Bone marrow (tissue), 2 donors: ENCODE results near the gene PIEZO1.
"Not testable (repeated sequence)": the region's sequence is repeated elsewhere in the genome, so short reads cannot be mapped to it uniquely, and the experiment has no call there.

Experiments used
- DNase-seq, 2 donors: peaks; one replicate each; lab custom pipeline; 2025; lab: John Stamatoyannopoulos, UW

The PIEZO1 gene

GRCh38 chr16:88805340-88805715 is 20.3 kb upstream of the PIEZO1 start:
- no peak for DNase-seq

GRCh38 chr16:88804552-88805339 is 19.7 kb upstream of the PIEZO1 start:
- no peak for DNase-seq

DNA sequence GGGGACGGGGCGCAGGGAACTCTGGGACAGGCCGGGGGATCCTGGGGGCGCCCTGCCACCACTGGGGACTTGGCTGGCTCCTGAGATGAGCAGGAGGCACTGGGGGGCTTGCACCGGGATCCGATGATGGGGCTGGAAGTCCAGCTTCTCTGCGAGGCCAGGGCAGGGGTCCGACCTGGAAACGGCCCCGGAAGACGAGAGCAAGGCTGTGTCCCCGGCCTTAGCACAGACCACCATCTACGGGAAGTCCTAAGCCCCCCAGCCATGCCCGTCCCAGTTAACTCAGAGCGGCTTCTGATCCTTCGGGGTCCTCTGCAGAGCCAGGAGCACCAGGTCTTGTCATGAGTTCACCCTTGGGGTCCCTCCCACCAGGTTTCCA is 19.1 kb upstream of the PIEZO1 start:
- DNase-seq = no peak

- DNase-seq = peak; percentile 60 to 75
Measured at GRCh38 chr16:88803264-88803987, 18.4 kb upstream of the PIEZO1 start, which contains the start of gene CDT1. TSS of gene CDT1 (plus strand) at chr16:88803789. CDS start at chr16:88803832, 43 bp downstream.

GRCh38 chr16:88800277-88800592 is 15.2 kb upstream of the PIEZO1 start:
- no peak for DNase-seq

- peak in 1 of 2 donors; percentile 93 for DNase-seq
Measured at GRCh38 chr16:88799569-88800276, 14.7 kb upstream of the PIEZO1 start.

GRCh38 chr16:88798772-88799455 is 13.9 kb upstream of the PIEZO1 start:
- DNase-seq = no peak

DNA sequence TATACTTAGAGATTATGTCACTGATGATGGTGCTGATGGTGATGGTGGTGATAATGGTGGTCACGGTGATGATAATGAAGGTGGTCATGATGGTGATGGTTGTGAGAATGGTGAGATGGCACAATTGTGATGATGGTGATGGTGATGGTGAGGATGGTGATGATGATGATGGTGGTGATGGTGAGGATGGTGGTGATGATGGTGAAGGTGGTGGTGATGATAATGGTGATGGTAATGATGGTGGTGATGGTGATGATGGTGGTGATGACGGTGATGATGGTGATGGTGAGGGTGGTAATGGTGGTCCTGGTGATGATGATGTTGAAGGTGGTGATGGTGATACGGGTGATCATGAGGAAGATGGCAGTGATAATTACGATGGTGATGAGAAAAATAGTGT is 13.1 kb upstream of the PIEZO1 start:
- no peak for DNase-seq

DNA sequence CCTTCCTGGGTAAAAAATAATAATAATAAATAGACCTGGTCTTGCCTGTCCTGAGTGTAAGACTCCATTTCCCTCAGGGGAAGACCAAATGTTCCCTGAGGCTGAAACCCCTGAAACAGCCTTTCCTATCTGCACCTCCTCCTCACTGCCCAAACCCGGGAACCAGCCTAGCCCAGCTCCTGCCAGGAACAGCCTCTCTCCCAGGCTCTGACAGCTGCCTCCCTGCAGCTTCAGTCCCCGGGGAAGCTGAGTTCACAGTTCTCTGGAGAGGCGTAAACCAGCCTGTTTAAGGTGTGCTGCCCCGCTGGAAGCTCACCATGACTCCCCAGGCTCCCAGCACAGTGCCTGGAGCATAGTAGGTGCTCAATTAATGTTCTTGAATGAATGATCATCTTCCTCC is 11.3 kb upstream of the PIEZO1 start:
- DNase-seq = no peak

- no peak for DNase-seq
Measured at GRCh38 chr16:88793251-88793954, 8.4 kb upstream of the PIEZO1 start.

GRCh38 chr16:88792668-88793250 is 7.7 kb upstream of the PIEZO1 start:
- DNase-seq = no peak

GRCh38 chr16:88792078-88792550 is 7.1 kb upstream of the PIEZO1 start:
- DNase-seq = no peak

- DNase-seq = peak; percentile 59 to 72
Measured at GRCh38 chr16:88790312-88791211, 5.5 kb upstream of the PIEZO1 start.

DNA sequence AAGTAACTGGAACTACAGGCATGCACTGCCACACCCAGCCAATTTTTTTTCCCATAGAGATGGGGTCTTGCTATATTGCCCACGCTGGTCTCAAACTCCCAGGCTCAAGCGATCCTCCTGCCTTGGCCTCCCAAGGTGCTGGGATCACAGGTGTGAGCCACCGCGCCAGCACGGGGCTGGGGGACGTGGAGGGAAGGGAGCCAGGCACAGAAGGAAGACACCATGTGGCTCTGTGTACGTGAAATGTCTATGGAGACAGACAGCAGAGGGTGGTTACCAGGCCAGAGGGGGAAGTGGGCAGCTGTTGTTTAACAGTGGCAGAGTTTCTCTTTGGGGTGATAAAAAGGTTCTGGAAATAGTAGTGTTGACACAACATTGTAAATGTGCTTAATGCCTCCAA is 4.6 kb upstream of the PIEZO1 start:
- DNase-seq = peak in 1 of 2 donors; percentile 81

DNA sequence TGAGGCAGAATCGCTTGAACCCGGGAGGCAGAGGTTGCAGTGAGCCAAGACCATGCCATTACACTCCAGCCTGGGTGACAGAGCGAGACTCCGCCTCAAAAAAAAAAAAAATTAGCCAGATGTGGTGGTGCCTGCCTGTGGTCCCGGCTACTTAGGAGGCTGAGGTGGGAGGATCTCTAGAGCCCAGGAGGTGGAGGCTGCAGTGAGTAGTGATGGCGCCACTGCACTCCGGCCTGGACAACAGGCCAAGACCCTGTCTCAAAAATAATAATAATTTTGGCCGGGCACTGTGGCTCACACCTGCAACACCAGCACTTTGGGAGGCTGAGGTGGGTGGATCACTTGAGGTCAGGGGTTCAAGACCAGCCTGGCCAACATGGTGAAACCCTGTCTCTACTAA is 3.7 kb upstream of the PIEZO1 start:
- not testable (repeated sequence) for DNase-seq

DNA sequence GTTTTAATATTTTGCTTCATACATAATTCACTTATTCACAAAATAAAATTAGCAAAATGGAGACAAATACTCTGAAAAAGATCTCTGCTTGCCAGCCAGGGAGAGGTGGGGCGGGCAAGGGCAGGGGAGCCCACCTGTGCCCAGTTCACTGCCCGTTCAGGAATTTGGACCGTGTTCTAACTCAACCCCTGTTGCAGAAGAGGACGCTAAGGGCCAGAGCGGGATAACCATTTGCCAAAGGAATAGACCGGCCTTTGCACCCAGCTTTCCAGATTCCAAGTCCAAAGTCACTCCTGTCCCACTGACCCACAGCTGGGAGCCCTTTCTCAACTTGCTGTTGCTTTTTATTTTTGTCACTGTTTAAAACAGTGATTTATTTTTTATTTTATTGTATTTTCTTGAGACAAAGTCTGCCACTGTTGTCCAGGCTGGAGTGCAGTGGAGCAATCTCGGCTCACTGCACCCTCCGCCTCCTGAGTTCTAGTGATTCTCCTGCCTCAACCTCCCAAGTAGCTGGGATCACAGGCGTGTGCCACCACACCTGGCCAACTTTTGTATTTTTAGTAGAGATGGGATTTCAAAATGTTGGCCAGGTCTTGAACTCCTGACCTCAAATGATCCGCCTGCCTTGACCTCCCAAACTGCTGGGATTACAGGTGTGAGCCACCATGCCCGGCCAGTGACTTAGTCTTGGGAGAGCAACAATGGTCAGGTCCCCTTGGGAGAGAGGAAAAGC is 2.7 kb upstream of the PIEZO1 start:
- no peak for DNase-seq

DNA sequence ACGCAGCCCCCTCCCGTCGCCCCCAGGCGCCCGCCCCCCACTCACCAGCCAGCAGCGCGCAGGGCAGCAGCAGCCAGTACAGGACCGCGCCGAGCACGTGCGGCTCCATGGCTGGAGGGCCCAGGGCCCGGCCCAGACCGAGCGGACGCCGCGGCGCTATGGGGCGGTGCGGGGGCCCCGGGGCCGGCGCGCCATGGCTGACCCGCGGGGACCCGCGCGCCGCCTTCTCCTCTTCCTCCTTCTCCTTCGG is 239 bp downstream of the PIEZO1 start:
- DNase-seq = peak in 1 of 2 donors; percentile 48

DNA sequence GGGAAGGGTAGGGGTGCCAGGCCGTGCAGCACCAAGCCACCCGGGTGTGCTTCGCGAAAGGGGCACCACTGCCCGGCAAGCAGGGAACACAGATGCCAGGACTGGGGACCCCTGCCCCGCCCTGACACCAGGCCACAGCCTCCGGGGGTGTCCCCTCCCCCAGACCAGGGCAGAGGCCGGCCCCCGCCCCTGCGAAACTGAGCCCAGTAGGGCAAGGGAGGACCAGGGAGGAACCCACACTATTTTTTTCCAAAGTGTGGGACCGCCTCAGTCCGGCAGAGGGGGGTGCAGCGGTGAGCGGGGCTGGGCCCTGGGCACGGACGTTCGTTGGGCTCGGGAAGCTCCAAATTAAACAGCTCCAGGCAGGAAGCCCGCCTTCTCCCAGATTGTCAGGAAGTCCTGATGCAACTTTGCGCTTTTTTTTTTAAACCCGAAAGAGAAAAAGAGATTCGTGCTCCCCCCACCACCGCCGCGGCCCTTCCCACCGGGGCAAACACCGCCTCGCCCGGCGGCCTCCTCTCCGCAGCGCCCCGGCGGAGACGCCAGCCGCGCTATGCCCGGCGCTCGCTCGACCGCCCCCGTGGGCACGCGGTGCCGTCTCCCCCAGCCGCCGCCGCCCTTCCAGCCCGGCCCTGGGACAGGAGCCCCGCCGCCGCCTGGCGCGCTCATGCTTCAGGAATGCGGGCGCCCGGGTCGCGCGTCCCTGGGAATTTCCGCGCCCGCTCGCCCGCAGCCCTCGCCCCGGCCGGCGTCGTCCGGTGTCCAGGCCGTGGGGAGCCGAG is 755 bp downstream of the PIEZO1 start:
- peak in 1 of 2 donors; percentile 13 for DNase-seq
